ENCODE results near the gene UBE3B. TPM values are rescaled to one million over a fixed set of nuclear protein-coding genes. Genes with fewer than 3 reads are reported as not detected.
A peak's percentile ranks its signal among the peaks of the same experiment; 100 is the strongest.
"Not testable (repeated sequence)": the region's sequence is repeated elsewhere in the genome, so short reads cannot be mapped to it uniquely, and the experiment has no call there.

UBE3B gene, protein sequence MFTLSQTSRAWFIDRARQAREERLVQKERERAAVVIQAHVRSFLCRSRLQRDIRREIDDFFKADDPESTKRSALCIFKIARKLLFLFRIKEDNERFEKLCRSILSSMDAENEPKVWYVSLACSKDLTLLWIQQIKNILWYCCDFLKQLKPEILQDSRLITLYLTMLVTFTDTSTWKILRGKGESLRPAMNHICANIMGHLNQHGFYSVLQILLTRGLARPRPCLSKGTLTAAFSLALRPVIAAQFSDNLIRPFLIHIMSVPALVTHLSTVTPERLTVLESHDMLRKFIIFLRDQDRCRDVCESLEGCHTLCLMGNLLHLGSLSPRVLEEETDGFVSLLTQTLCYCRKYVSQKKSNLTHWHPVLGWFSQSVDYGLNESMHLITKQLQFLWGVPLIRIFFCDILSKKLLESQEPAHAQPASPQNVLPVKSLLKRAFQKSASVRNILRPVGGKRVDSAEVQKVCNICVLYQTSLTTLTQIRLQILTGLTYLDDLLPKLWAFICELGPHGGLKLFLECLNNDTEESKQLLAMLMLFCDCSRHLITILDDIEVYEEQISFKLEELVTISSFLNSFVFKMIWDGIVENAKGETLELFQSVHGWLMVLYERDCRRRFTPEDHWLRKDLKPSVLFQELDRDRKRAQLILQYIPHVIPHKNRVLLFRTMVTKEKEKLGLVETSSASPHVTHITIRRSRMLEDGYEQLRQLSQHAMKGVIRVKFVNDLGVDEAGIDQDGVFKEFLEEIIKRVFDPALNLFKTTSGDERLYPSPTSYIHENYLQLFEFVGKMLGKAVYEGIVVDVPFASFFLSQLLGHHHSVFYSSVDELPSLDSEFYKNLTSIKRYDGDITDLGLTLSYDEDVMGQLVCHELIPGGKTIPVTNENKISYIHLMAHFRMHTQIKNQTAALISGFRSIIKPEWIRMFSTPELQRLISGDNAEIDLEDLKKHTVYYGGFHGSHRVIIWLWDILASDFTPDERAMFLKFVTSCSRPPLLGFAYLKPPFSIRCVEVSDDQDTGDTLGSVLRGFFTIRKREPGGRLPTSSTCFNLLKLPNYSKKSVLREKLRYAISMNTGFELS
- total RNA-seq (2022) (48.6 and 59.2 TPM in 2 replicates), Bru-seq, nascent RNA (percentile 71 among the genes with signal in this experiment), BruChase-seq, experiment 1, labeled RNA remaining after a 6-hour chase (percentile 77 among the genes with signal in this experiment), BruChase-seq, experiment 2, labeled RNA remaining after a 2-hour chase (percentile 72 among the genes with signal in this experiment)
- long read RNA-seq, full-length matches to known transcripts, result 18 of 37 reads
- long read RNA-seq, partial matches to known transcripts, result 8 of 37 reads
- long read RNA-seq, other reads (novel, unspliced or antisense), result 11 of 37 reads

DNA sequence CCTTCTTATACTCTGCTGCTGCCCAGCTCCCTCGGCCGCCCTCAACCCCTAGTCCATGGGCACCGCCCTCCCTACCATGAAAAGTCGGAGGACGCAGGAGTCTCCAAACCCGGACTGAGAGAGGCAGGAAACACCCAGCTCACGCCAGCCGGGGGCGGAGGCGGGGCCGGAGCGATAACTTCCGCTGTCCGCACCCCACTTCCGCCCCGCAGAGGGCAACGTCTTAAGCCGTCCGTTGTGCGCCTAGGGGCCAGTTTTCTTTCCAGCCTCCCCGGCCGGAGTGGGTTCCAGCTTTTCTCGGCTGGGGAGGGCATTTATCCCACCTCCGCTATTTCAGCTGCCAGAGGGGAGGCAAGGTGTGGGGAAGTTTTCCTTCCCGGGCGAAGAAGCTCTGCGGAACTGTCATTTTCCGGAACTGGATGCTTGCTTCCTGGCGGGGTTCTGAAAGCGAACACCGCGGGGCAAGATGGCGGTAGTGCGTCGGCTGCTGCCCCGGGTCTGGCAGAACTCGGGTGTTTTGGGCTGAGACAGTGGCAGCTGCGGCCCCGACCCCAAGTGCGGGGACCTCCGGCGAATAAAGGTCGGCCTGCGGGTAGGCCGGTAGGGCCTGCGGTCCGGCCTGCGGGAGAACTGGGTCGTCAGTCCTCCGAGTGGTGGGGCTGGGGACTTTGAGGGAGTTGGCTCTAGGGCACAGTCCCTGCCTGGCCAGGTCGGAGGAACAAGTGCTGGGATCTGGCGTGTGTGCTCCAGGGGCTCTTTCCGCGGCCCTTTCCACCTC, at the start of gene UBE3B, which contains the start of gene KCTD10:
UBE3B (plus strand) TSS at position 450 of the 778 bp plus-strand sequence. CDS start 5,918 bp downstream, outside the sequence.
KCTD10 (minus strand) TSS at position 116 of the 778 bp plus-strand sequence; CDS start at position 78, 38 bp downstream.
- CTCF ChIA-PET, result interaction anchor here (0.7 to 1.6 kb wide), 5 partner anchors 8 to 49 kb away, joined by 3 to 7 read pairs (median 4); no protein-coding TSS in a partner anchor
- H3K4me3 Mint-ChIP-seq (ENCODE audit: low read depth, unreplicated experiment), result peak within 1 kb of the TSS; percentile 94
- no peaks in the 10 kb centered on the region for H3K27me3 Mint-ChIP-seq (ENCODE audit: unreplicated experiment)
- no peaks in the 10 kb centered on the region for H3K9me3 Mint-ChIP-seq (ENCODE audit: low read depth, unreplicated experiment)
- no TSS peak for BruUV-seq (replicated peaks)
- H3K27ac Mint-ChIP-seq (ENCODE audit: unreplicated experiment), result peak within 1 kb of the TSS; percentile 95
- H3K36me3 Mint-ChIP-seq (ENCODE audit: insufficient read depth, unreplicated experiment), result peaks cover 32% of the 10 kb centered on the region
- H3K4me1 Mint-ChIP-seq (ENCODE audit: low read depth, unreplicated experiment), result peaks cover 11% of the 10 kb centered on the region
- intact Hi-C loops (cut with micrococcal nuclease; ENCODE audit: unreplicated experiment), result loop anchor here (5.0 kb wide), 1 partner anchor 50 kb away; no protein-coding TSS in a partner anchor
- TF ChIP-seq CTCF (IDR thresholded peaks at IDR 0.05; ENCODE audit: unreplicated experiment), result no peak
- DNase-seq, result peak; percentile 93

- H3K36me3 Mint-ChIP-seq (ENCODE audit: insufficient read depth, unreplicated experiment), result no peaks in the 10 kb centered on the region
- BruUV-seq (replicated peaks), result no TSS peak
- intact Hi-C loops (cut with micrococcal nuclease; ENCODE audit: unreplicated experiment), result loop anchor here (1.0 to 5.0 kb wide), 2 partner anchors 49 to 347 kb away; partner anchors contain the start of genes KCTD10 and UBE3B
- peak; percentile 91 for TF ChIP-seq CTCF (IDR thresholded peaks at IDR 0.05; ENCODE audit: unreplicated experiment)
- no peak overlapping the region for H3K27ac Mint-ChIP-seq (ENCODE audit: unreplicated experiment)
- H3K9me3 Mint-ChIP-seq (ENCODE audit: low read depth, unreplicated experiment), result no peaks in the 10 kb centered on the region
- peak; percentile 86 for DNase-seq
- CTCF ChIA-PET, result interaction anchor here (0.5 to 1.5 kb wide), 14 partner anchors 8 to 503 kb away, joined by 3 to 7 read pairs (median 3); partner anchors contain the start of gene KCTD10
- peaks cover 9% of the 10 kb centered on the region for H3K4me1 Mint-ChIP-seq (ENCODE audit: low read depth, unreplicated experiment)
- no peak overlapping the region for H3K4me3 Mint-ChIP-seq (ENCODE audit: low read depth, unreplicated experiment)
- H3K27me3 Mint-ChIP-seq (ENCODE audit: unreplicated experiment), result peaks cover 33% of the 10 kb centered on the region
Measured at GRCh38 chr12:109428037-109428629, 49.3 kb upstream of the UBE3B start.

GRCh38 chr12:109428804-109429203, 48.6 kb upstream of the UBE3B start:
- H3K9me3 Mint-ChIP-seq (ENCODE audit: low read depth, unreplicated experiment); DNase-seq; H3K4me3 Mint-ChIP-seq (ENCODE audit: low read depth, unreplicated experiment); H3K27ac Mint-ChIP-seq (ENCODE audit: unreplicated experiment); BruUV-seq (replicated peaks); H3K36me3 Mint-ChIP-seq (ENCODE audit: insufficient read depth, unreplicated experiment): not testable (repeated sequence)
- H3K27me3 Mint-ChIP-seq (ENCODE audit: unreplicated experiment), result peaks cover 26% of the 10 kb centered on the region
- intact Hi-C loops (cut with micrococcal nuclease; ENCODE audit: unreplicated experiment), result loop anchor here (1.0 to 5.0 kb wide), 2 partner anchors 48 to 346 kb away; partner anchors contain the start of genes KCTD10 and UBE3B
- H3K4me1 Mint-ChIP-seq (ENCODE audit: low read depth, unreplicated experiment), result peaks cover 11% of the 10 kb centered on the region
- CTCF ChIA-PET, result interaction anchor here (1.5 kb wide), 1 partner anchor 9 kb away, joined by 5 read pairs; no protein-coding TSS in a partner anchor

All from Calu3 (cell line).